Panc1 (cell line): ENCODE measurements around the gene PRLH.

Source experiments
- SIN3A ChIP-seq: IDR thresholded peaks from 2 replicates; pipeline ENCODE4 v1.6.1; 2012; ENCODE audit warnings: low read depth, mild to moderate bottlenecking, low read length, moderate library complexity, borderline replicate concordance; ENCODE audit not compliant: insufficient read depth
- TF ChIP-seq, protein P1 (sequence below): fragments of 450-650 bp; IDR thresholded peaks from 2 replicates; pipeline ENCODE4 v1.5.1; 2017; ENCODE audit warnings: mild to moderate bottlenecking

GRCh38 chr2:237527766-237528165 lies 38.6 kb upstream of the PRLH start:
- TF ChIP-seq, protein P1, sequence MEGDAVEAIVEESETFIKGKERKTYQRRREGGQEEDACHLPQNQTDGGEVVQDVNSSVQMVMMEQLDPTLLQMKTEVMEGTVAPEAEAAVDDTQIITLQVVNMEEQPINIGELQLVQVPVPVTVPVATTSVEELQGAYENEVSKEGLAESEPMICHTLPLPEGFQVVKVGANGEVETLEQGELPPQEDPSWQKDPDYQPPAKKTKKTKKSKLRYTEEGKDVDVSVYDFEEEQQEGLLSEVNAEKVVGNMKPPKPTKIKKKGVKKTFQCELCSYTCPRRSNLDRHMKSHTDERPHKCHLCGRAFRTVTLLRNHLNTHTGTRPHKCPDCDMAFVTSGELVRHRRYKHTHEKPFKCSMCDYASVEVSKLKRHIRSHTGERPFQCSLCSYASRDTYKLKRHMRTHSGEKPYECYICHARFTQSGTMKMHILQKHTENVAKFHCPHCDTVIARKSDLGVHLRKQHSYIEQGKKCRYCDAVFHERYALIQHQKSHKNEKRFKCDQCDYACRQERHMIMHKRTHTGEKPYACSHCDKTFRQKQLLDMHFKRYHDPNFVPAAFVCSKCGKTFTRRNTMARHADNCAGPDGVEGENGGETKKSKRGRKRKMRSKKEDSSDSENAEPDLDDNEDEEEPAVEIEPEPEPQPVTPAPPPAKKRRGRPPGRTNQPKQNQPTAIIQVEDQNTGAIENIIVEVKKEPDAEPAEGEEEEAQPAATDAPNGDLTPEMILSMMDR: no peak
- no peak for TF ChIP-seq SIN3A
